Testis (tissue), 3 donors: Measurements from ENCODE around the gene SPECC1L. TPM values are rescaled to one million over a fixed set of nuclear protein-coding genes. Genes with fewer than 3 reads are reported as not detected.

Experiments used
- DNase-seq: peaks from one replicate; pipeline ENCODE4 v3.0.0-alpha.2; 2019
- H3K27ac ChIP-seq, 2 donors: fragments of 200-600 bp; sonication (generic); one replicate each; pipeline ENCODE4 v1.5.1; 2019
- H3K27me3 ChIP-seq: fragments of 200-600 bp; sonication (generic); one replicate; pipeline ENCODE4 v1.5.1; 2019
- H3K36me3 ChIP-seq: fragments of 200-600 bp; sonication (generic); one replicate; pipeline ENCODE4 v1.5.1; 2017; ENCODE audit warnings: low read depth; ENCODE audit errors: missing control alignments
- H3K4me1 ChIP-seq: fragments of 200-600 bp; sonication (generic); one replicate; pipeline ENCODE4 v1.5.1; 2019
- H3K4me3 ChIP-seq, 2 donors: fragments of 200-600 bp; sonication (generic); one replicate each; pipeline ENCODE4 v1.5.1; 2017 to 2019
- H3K9me3 ChIP-seq: fragments of 200-600 bp; sonication (generic); one replicate; pipeline ENCODE4 v1.5.1; 2017
- POLR2A ChIP-seq: fragments of 450-650 bp; IDR thresholded peaks from one replicate; pipeline ENCODE4 v1.6.1; 2017; ENCODE audit warnings: antibody characterized with exemption, mild to moderate bottlenecking, moderate library complexity
- WGBS, 2 donors: methylation state at CpG; one replicate each; pipeline ENCODE4 v1.1.5; 2018; 5-methylcytosine and 5-hydroxymethylcytosine counted together
- intact Hi-C: fragments of 100-400 bp; cut with DNase I; formaldehyde crosslinking; loops from one replicate; pipeline ENCODE4 v1.15.1; 2023; ENCODE audit warnings: low total_unique reads
- polyA plus RNA-seq: library from polyadenylated mRNA; stranded (reverse); fragments of 350-450 nt; fragmentation: Illumina TruSeq; extraction: RNeasy Lipid Tissue Mini Kit (QIAGEN cat#74804); gene quantifications from one replicate; pipeline ENCODE4 v1.2.3, GENCODE V29; 2014; ENCODE audit warnings: low read depth, low replicate concordance; ENCODE audit not compliant: insufficient read depth
- total RNA-seq, 2 donors: library from RNA; depleted of rRNA; stranded (reverse); fragments of >200 nt; gene quantifications; one replicate each; pipeline ENCODE4 v1.2.3, GENCODE V29; 2016
- TF ChIP-seq, protein P1 (sequence below), 3 experiments: fragments of 450-650 bp in 2 of 3; fragments of 200-600 bp in 1 of 3; sonication (generic) in 1 of 3; IDR thresholded peaks; one replicate each; pipeline ENCODE4 v1.5.1; 2016 to 2019; ENCODE audit warnings: antibody characterized with exemption in 3 of 3, mild to moderate bottlenecking in 2 of 3, moderate library complexity in 1 of 3

Gene SPECC1L
- total and polyA plus RNA-seq, 3 donors from 2014 or later = 70.0 to 83.6 (median 82.3) TPM

DNA sequence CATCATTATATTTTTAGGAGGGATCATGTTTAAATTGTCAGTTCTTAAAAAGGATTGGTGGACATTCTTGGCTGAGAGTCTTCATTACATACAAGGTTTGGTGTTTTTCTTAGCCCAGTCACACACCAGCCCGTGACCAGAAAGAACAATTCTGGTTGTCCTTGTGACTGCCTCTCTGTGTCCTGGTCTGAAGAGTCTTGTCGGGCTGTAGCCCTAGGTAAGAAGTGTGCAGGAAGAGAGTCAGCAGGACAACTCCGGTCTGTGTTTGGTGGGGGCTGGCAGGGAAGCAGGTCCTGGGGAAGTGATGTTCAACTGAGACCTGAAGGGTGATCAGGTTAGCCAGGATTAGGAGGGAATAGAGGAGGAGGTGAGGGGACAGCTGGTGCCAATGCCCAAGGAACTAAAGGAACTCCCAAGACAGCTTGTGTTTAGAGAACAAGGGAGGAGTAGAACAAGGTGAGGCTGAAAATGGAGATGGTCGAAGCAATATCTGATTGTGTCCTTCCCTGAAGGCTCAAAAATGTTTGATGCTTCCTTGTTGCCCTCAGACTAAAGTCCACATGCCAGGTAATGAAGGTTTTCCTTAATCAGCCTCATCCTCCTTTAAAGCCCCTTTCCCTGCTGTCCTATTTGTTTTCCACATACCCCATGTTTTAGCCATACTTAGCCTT lies 91.5 kb downstream of the SPECC1L start:
- no peak overlapping the region for H3K4me3 ChIP-seq
- intact Hi-C loops = no loop called here
- H3K27ac ChIP-seq = no peak overlapping the region
- DNase-seq = no peak
- H3K4me1 ChIP-seq = no peaks in the 10 kb centered on the region
- H3K27me3 ChIP-seq = no peaks in the 10 kb centered on the region
- no peak for TF ChIP-seq POLR2A
- TF ChIP-seq, protein P1, sequence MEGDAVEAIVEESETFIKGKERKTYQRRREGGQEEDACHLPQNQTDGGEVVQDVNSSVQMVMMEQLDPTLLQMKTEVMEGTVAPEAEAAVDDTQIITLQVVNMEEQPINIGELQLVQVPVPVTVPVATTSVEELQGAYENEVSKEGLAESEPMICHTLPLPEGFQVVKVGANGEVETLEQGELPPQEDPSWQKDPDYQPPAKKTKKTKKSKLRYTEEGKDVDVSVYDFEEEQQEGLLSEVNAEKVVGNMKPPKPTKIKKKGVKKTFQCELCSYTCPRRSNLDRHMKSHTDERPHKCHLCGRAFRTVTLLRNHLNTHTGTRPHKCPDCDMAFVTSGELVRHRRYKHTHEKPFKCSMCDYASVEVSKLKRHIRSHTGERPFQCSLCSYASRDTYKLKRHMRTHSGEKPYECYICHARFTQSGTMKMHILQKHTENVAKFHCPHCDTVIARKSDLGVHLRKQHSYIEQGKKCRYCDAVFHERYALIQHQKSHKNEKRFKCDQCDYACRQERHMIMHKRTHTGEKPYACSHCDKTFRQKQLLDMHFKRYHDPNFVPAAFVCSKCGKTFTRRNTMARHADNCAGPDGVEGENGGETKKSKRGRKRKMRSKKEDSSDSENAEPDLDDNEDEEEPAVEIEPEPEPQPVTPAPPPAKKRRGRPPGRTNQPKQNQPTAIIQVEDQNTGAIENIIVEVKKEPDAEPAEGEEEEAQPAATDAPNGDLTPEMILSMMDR (IDR thresholded peaks at IDR 0.05) = no peak
- no peaks in the 10 kb centered on the region for H3K36me3 ChIP-seq
- WGBS, 2 donors = 89 to 93% methylated on average over 4 of the region's 4 CpGs
- H3K9me3 ChIP-seq = no peaks in the 10 kb centered on the region

DNA sequence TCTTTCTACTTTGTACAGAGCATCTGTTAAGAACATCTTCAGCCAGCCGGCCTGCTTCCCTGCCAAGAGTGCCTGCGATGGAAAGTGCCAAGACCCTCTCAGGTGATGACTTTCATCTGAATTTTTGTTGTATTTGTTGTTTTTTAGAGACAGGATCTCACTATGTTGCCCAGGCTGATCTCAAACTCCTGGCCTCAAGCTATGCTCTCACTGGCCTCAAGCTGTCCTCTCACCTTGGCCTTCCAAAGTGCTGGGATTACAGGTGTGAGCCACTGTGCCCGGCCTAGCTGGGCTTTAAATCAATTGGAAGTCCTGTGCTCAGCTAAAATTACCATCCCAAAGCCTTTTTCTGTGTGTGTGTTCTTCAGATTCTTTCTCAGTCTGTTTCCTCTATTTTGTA lies 92.6 kb downstream of the SPECC1L start:
- H3K27me3 ChIP-seq = no peaks in the 10 kb centered on the region
- no peaks in the 10 kb centered on the region for H3K36me3 ChIP-seq
- H3K4me3 ChIP-seq = no peak overlapping the region
- H3K4me1 ChIP-seq = no peaks in the 10 kb centered on the region
- TF ChIP-seq POLR2A = no peak
- TF ChIP-seq, protein P1 (IDR thresholded peaks at IDR 0.05) = no peak
- WGBS, 2 donors = 77 to 92% methylated on average over 3 of the region's 3 CpGs
- no peak for DNase-seq
- H3K9me3 ChIP-seq = no peaks in the 10 kb centered on the region
- intact Hi-C loops = no loop called here
- H3K27ac ChIP-seq = peak overlapping the region in 1 of 2 donors; percentile 31

DNA sequence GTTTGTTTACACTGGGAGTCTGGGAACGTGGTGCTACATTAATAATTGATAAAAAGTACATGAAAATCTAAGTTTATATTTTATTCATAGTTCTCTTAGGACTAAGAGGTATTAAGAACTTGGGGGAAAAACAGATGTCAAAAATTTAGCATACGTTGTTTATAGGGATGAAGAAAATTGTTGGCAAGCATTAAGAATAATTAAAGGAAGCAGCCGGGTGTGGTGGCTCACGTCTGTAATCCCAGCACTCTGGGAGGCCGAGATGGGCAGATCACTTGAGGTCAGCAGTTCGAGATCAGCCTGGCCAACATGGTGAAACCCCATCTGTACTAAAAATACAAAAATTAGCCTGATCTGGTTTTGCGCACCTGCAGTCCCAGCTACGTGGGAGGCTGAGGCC lies 96.1 kb downstream of the SPECC1L start:
- no peak for DNase-seq
- no peaks in the 10 kb centered on the region for H3K4me1 ChIP-seq
- TF ChIP-seq, protein P1 (IDR thresholded peaks at IDR 0.05) = no peak
- no peak for TF ChIP-seq POLR2A
- no peak overlapping the region for H3K27ac ChIP-seq
- intact Hi-C loops = no loop called here
- 59 to 72% methylated on average over 8 of the region's 8 CpGs for WGBS, 2 donors
- no peaks in the 10 kb centered on the region for H3K9me3 ChIP-seq
- H3K36me3 ChIP-seq = no peaks in the 10 kb centered on the region
- H3K4me3 ChIP-seq = no peak overlapping the region
- H3K27me3 ChIP-seq = no peaks in the 10 kb centered on the region

DNA sequence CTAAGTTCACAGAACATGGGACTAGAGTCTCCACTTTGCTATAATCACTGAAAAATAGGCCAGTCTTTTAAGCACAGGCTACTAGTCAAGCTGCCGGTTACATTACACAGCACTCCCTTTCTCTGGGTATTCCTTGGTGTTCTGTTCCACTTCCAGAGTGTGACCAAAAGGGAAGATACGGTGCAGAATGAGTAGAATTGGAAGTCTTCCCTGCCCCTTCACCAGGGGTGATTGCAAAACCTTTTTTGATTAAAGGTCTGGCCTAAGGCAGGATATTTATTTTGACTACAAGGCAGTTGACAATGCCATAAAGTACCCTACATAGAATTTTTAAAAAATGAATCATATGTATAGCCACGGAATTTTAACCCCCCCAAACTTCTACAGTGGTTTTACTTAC lies 97.2 kb downstream of the SPECC1L start:
- Histone ChIP-seq H3K9me3 (no peaks in the 10 kb centered on the region), H3K4me1 (no peaks in the 10 kb centered on the region), H3K4me3 (no peak overlapping the region), H3K36me3 (no peaks in the 10 kb centered on the region), H3K27me3 (no peaks in the 10 kb centered on the region), H3K27ac (no peak overlapping the region)
- 87% methylated on average over 3 of the region's 3 CpGs for WGBS, 2 donors
- intact Hi-C loops = no loop called here
- DNase-seq = no peak
- no peak for TF ChIP-seq POLR2A
- TF ChIP-seq, protein P1 (IDR thresholded peaks at IDR 0.05) = no peak

DNA sequence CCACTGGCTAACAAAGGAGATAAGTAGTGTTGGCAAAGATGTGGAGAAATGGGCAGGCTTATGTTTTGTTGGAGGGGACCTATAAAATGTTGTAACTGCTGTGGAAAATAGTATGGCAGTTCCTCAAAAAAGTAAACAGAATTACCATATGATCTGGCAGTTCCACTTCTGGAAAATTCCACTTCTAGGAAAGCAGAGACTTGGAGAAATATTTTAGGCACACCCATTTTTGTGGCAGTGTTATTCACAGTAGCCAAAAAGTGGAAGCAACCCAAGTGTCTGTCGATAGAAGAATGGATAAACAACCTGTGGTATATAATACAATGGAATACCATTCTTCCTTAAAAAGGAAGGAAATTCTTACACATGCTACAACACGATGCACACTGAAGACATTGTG lies 99.8 kb downstream of the SPECC1L start:
- WGBS, 2 donors = 70 to 85% methylated on average over 2 of the region's 2 CpGs
- Histone ChIP-seq H3K9me3 (no peaks in the 10 kb centered on the region), H3K27ac (no peak overlapping the region), H3K36me3 (no peaks in the 10 kb centered on the region), H3K4me1 (no peaks in the 10 kb centered on the region), H3K27me3 (no peaks in the 10 kb centered on the region), H3K4me3 (no peak overlapping the region)
- no peak for TF ChIP-seq POLR2A
- TF ChIP-seq, protein P1 (IDR thresholded peaks at IDR 0.05) = no peak
- intact Hi-C loops = no loop called here
- DNase-seq = no peak
